GM12878 (cell line): Measurements from ENCODE around the gene DIP2C.

Experiments used
- FOS ChIP-seq: IDR thresholded peaks from 3 replicates; pipeline ENCODE4 v1.6.1; 2011; ENCODE audit warnings: borderline replicate concordance; ENCODE audit not compliant: insufficient read length; ENCODE audit errors: extremely low read depth
- SREBF2 ChIP-seq: IDR thresholded peaks from 2 replicates; pipeline ENCODE4 v1.6.1; 2012; ENCODE audit warnings: mild to moderate bottlenecking, low read length
- TAF1 ChIP-seq: IDR thresholded peaks from 2 replicates; pipeline ENCODE4 v1.6.1; 2011; ENCODE audit warnings: mild to moderate bottlenecking, low read depth, low read length, borderline replicate concordance
- TF ChIP-seq, protein P1 (sequence below): IDR thresholded peaks from 2 replicates; pipeline ENCODE4 v1.6.1; 2012; ENCODE audit warnings: mild to moderate bottlenecking, low read depth, low read length
- TF ChIP-seq, protein P2 (sequence below), 3 experiments: IDR thresholded peaks in 2 of 3; conservative IDR thresholded peaks in 1 of 3; 2 replicates each; pipeline ENCODE4 v1.5.1; 2011; ENCODE audit warnings: low read depth in 3 of 3, low read length in 3 of 3, mild to moderate bottlenecking in 3 of 3, control low read depth in 2 of 3, moderate library complexity in 2 of 3, inconsistent platforms in 1 of 3, mixed read lengths in 1 of 3; ENCODE audit not compliant: control insufficient read depth in 2 of 3, insufficient read depth in 1 of 3; ENCODE audit errors: extremely low read depth in 1 of 3
- TF ChIP-seq, protein P3 (sequence below): fragments of 150-350 bp; IDR thresholded peaks from 2 replicates; pipeline ENCODE4 v1.6.1; 2016; ENCODE audit warnings: low read depth, low read length
- TF ChIP-seq, protein P4 (sequence below): IDR thresholded peaks from 2 replicates; pipeline ENCODE4 v1.6.1; 2012; ENCODE audit warnings: low read depth, low read length, improper control_type of control experiment

DNA sequence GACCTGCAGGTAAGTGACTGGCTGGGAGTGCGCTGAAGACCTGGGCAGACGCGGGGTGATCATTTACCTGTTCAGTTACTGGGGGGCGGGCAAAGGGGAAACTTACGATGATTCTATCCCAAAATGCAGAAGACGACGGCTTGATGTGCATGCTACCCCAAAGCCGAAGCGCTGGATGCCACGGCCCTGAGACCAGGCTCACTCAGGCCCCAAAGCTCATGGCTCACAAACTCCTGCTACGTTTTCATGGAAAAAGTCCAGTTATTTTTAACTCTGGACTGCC is 200.6 kb downstream of the DIP2C start:
- no peak for TF ChIP-seq TAF1
- TF ChIP-seq, protein P1, sequence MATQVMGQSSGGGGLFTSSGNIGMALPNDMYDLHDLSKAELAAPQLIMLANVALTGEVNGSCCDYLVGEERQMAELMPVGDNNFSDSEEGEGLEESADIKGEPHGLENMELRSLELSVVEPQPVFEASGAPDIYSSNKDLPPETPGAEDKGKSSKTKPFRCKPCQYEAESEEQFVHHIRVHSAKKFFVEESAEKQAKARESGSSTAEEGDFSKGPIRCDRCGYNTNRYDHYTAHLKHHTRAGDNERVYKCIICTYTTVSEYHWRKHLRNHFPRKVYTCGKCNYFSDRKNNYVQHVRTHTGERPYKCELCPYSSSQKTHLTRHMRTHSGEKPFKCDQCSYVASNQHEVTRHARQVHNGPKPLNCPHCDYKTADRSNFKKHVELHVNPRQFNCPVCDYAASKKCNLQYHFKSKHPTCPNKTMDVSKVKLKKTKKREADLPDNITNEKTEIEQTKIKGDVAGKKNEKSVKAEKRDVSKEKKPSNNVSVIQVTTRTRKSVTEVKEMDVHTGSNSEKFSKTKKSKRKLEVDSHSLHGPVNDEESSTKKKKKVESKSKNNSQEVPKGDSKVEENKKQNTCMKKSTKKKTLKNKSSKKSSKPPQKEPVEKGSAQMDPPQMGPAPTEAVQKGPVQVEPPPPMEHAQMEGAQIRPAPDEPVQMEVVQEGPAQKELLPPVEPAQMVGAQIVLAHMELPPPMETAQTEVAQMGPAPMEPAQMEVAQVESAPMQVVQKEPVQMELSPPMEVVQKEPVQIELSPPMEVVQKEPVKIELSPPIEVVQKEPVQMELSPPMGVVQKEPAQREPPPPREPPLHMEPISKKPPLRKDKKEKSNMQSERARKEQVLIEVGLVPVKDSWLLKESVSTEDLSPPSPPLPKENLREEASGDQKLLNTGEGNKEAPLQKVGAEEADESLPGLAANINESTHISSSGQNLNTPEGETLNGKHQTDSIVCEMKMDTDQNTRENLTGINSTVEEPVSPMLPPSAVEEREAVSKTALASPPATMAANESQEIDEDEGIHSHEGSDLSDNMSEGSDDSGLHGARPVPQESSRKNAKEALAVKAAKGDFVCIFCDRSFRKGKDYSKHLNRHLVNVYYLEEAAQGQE = no peak
- TF ChIP-seq, protein P2, sequence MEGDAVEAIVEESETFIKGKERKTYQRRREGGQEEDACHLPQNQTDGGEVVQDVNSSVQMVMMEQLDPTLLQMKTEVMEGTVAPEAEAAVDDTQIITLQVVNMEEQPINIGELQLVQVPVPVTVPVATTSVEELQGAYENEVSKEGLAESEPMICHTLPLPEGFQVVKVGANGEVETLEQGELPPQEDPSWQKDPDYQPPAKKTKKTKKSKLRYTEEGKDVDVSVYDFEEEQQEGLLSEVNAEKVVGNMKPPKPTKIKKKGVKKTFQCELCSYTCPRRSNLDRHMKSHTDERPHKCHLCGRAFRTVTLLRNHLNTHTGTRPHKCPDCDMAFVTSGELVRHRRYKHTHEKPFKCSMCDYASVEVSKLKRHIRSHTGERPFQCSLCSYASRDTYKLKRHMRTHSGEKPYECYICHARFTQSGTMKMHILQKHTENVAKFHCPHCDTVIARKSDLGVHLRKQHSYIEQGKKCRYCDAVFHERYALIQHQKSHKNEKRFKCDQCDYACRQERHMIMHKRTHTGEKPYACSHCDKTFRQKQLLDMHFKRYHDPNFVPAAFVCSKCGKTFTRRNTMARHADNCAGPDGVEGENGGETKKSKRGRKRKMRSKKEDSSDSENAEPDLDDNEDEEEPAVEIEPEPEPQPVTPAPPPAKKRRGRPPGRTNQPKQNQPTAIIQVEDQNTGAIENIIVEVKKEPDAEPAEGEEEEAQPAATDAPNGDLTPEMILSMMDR (IDR thresholded peaks at IDR 0.05 in 2 of 3, conservative IDR thresholded peaks at IDR 0.05 in 1 of 3; ENCODE audit: control insufficient read depth in 2 of 3, extremely low read depth in 1 of 3, insufficient read depth in 1 of 3, low read depth in 3 of 3, low read length in 3 of 3) = no peak
- TF ChIP-seq SREBF2 = no peak
- TF ChIP-seq FOS = no peak
- TF ChIP-seq, protein P3, sequence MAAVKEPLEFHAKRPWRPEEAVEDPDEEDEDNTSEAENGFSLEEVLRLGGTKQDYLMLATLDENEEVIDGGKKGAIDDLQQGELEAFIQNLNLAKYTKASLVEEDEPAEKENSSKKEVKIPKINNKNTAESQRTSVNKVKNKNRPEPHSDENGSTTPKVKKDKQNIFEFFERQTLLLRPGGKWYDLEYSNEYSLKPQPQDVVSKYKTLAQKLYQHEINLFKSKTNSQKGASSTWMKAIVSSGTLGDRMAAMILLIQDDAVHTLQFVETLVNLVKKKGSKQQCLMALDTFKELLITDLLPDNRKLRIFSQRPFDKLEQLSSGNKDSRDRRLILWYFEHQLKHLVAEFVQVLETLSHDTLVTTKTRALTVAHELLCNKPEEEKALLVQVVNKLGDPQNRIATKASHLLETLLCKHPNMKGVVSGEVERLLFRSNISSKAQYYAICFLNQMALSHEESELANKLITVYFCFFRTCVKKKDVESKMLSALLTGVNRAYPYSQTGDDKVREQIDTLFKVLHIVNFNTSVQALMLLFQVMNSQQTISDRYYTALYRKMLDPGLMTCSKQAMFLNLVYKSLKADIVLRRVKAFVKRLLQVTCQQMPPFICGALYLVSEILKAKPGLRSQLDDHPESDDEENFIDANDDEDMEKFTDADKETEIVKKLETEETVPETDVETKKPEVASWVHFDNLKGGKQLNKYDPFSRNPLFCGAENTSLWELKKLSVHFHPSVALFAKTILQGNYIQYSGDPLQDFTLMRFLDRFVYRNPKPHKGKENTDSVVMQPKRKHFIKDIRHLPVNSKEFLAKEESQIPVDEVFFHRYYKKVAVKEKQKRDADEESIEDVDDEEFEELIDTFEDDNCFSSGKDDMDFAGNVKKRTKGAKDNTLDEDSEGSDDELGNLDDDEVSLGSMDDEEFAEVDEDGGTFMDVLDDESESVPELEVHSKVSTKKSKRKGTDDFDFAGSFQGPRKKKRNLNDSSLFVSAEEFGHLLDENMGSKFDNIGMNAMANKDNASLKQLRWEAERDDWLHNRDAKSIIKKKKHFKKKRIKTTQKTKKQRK = no peak
- TF ChIP-seq, protein P4, sequence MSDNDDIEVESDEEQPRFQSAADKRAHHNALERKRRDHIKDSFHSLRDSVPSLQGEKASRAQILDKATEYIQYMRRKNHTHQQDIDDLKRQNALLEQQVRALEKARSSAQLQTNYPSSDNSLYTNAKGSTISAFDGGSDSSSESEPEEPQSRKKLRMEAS = no peak
